HCT116 (cell line): ENCODE results near the gene NTRK3. TPM values are rescaled to one million over a fixed set of nuclear protein-coding genes. Genes with fewer than 3 reads are reported as not detected.

ENCODE experiments used
- ATAC-seq: fragments of 200-7000 bp; cut with Tn5 transposase; 2 replicates; pipeline ENCODE4 v1.9.1; 2020; ENCODE audit warnings: mild to moderate bottlenecking, moderate library complexity
- BruUV-seq: library from RNA; stranded (reverse); fragments of 400-500 nt; replicated peaks from 2 replicates; lab custom pipeline; 2021; lab: Mats Ljungman, UMichigan
- CTCF ChIA-PET: fragments of 300-600 bp; sonication (Branson Sonifier 250); formaldehyde crosslinking; loops from one replicate; lab custom pipeline; 2021; ENCODE audit warnings: antibody characterized with exemption; lab: Charles Lee
- POLR2A ChIA-PET: fragments of 300-600, 350-600 bp; sonication (Branson Sonifier 250); formaldehyde crosslinking; loops from one replicate; lab custom pipeline; 2021; ENCODE audit warnings: antibody characterized with exemption; lab: Charles Lee
- RAD21 ChIA-PET, 2 experiments: fragments of 300-600 bp; sonication (Branson Sonifier 250); formaldehyde crosslinking; loops; one replicate each; lab custom pipeline; 2023; ENCODE audit warnings: low total read pairs in 2 of 2; ENCODE audit not compliant: uncharacterized antibody in 2 of 2, unreplicated experiment in 2 of 2, low non-redundant PET in 1 of 2; lab: Charles Lee
- DNase-seq: peaks from one replicate; pipeline ENCODE4 v3.0.0-alpha.2; 2010; ENCODE audit warnings: low read depth, low spot score
- H2AFZ ChIP-seq: fragments of 200-600 bp; shearing (Covaris generic), sonication (generic); 2 replicates; pipeline ENCODE4 v1.6.1; 2017; ENCODE audit warnings: low read depth, mixed run types, mixed read lengths, antibody characterized with exemption, low read length; ENCODE audit not compliant: poor library complexity, severe bottlenecking
- H3K27ac ChIP-seq: 2 replicates; pipeline ENCODE4 v1.5.1; 2012; ENCODE audit warnings: low read depth, low read length
- H3K27me3 ChIP-seq: fragments of 200-600 bp; sonication (generic); 2 replicates; pipeline ENCODE4 v1.6.1; 2016; ENCODE audit warnings: mixed run types, low read length, mixed read lengths; ENCODE audit not compliant: insufficient read depth
- H3K36me3 ChIP-seq, 2 experiments: fragments of 200-500 bp in 1 of 2; fragments of 200-600 bp in 1 of 2; sonication (Bioruptor generic) in 1 of 2; sonication (generic) in 1 of 2; 2 replicates each; pipeline versions ENCODE4 v1.5.1 to v1.6.1; 2014 to 2016; ENCODE audit warnings: low read length in 2 of 2, inconsistent platforms in 1 of 2, mixed read lengths in 1 of 2, mixed run types in 1 of 2; ENCODE audit not compliant: insufficient read depth in 2 of 2, control insufficient read depth in 1 of 2
- H3K4me1 ChIP-seq, 2 experiments: fragments of 200-600 bp in 1 of 2; sonication (generic) in 1 of 2; 2 replicates each; pipeline versions ENCODE4 v1.5.1 to v1.6.1; 2012 to 2017; ENCODE audit warnings: low read length in 2 of 2, inconsistent platforms in 1 of 2, mild to moderate bottlenecking in 1 of 2, mixed read lengths in 1 of 2, mixed run types in 1 of 2, moderate library complexity in 1 of 2; ENCODE audit not compliant: insufficient read depth in 2 of 2, control insufficient read depth in 1 of 2
- H3K4me2 ChIP-seq: fragments of 200-600 bp; sonication (generic); 2 replicates; pipeline ENCODE4 v1.6.1; 2017; ENCODE audit warnings: mixed run types, low read length, mixed read lengths
- H3K4me3 ChIP-seq, 2 experiments: fragments of 200-600 bp in 1 of 2; sonication (generic) in 1 of 2; replicated peaks in 1 of 2; 2 replicates each; pipeline ENCODE4 v1.5.1; 2011 to 2016; ENCODE audit warnings: low read length in 2 of 2, control low read depth in 1 of 2, low read depth in 1 of 2, mild to moderate bottlenecking in 1 of 2, mixed read lengths in 1 of 2, mixed run types in 1 of 2
- H3K79me2 ChIP-seq: fragments of 200-600 bp; sonication (generic); 2 replicates; pipeline ENCODE4 v1.6.1; 2017; ENCODE audit warnings: mild to moderate bottlenecking, mixed run types, low read length, moderate library complexity, mixed read lengths; ENCODE audit not compliant: insufficient read depth
- H3K9ac ChIP-seq: fragments of 200-600 bp; sonication (generic); 2 replicates; pipeline ENCODE4 v1.6.1; 2016; ENCODE audit warnings: low read length, mixed read lengths
- H3K9me2 ChIP-seq: fragments of 200-600 bp; sonication (generic), shearing (Covaris generic); 2 replicates; pipeline ENCODE4 v1.6.1; 2017; ENCODE audit warnings: mixed run types, mild to moderate bottlenecking, moderate library complexity; ENCODE audit not compliant: insufficient read depth
- H3K9me3 ChIP-seq, 2 experiments: fragments of 200-500 bp in 1 of 2; fragments of 200-600 bp in 1 of 2; sonication (Bioruptor generic) in 1 of 2; sonication (generic) in 1 of 2; 2 replicates each; pipeline ENCODE4 v1.6.1; 2014 to 2017; ENCODE audit warnings: low read length in 2 of 2, mixed read lengths in 2 of 2, inconsistent platforms in 1 of 2, low read depth in 1 of 2, mild to moderate bottlenecking in 1 of 2, mixed run types in 1 of 2, moderate library complexity in 1 of 2; ENCODE audit not compliant: control insufficient read depth in 1 of 2, insufficient read depth in 1 of 2
- H4K20me1 ChIP-seq: fragments of 200-600 bp; sonication (generic), shearing (Covaris generic); 2 replicates; pipeline ENCODE4 v1.6.1; 2017; ENCODE audit warnings: mixed run types, mild to moderate bottlenecking, moderate library complexity; ENCODE audit not compliant: insufficient read depth
- SIN3A ChIP-seq: IDR thresholded peaks from 2 replicates; pipeline ENCODE4 v1.6.1; 2012; ENCODE audit warnings: low read depth
- SRF ChIP-seq: IDR thresholded peaks from 2 replicates; pipeline ENCODE4 v1.6.1; 2012; ENCODE audit warnings: low read depth
- YY1 ChIP-seq: IDR thresholded peaks from 2 replicates; pipeline ENCODE4 v1.6.1; 2011; ENCODE audit warnings: low read length, low read depth, moderate library complexity, mild to moderate bottlenecking; ENCODE audit not compliant: insufficient replicate concordance; ENCODE audit errors: extremely low read depth
- ZFX ChIP-seq: fragments of 450-650 bp; IDR thresholded peaks from 2 replicates; pipeline ENCODE4 v1.6.1; 2017
- ZNF274 ChIP-seq: fragments of 200-500 bp; sonication (Bioruptor generic); IDR thresholded peaks from 2 replicates; pipeline ENCODE4 v1.6.1; 2014; ENCODE audit warnings: mild to moderate bottlenecking, low read depth, low read length, inconsistent platforms
- intact Hi-C: fragments of 100-400 bp; cut with micrococcal nuclease; formaldehyde crosslinking; loops from 2 replicates; pipeline ENCODE4 v1.10.0; 2022
- total RNA-seq: library from RNA; stranded (reverse); gene quantifications from one replicate; pipeline ENCODE4 v1.2.1, GENCODE V29; 2021; ENCODE audit not compliant: unreplicated experiment
- TF ChIP-seq, protein P1 (sequence below): IDR thresholded peaks from 2 replicates; pipeline ENCODE4 v1.6.1; 2011; ENCODE audit warnings: mild to moderate bottlenecking, low read length, moderate library complexity; ENCODE audit not compliant: insufficient replicate concordance; ENCODE audit errors: extremely low read depth
- TF ChIP-seq, protein P2 (sequence below): IDR thresholded peaks from 2 replicates; pipeline ENCODE4 v1.6.1; 2012; ENCODE audit warnings: low read depth

NTRK3 gene
- total RNA-seq, 1 experiment from 2014 or later: not detected

DNA sequence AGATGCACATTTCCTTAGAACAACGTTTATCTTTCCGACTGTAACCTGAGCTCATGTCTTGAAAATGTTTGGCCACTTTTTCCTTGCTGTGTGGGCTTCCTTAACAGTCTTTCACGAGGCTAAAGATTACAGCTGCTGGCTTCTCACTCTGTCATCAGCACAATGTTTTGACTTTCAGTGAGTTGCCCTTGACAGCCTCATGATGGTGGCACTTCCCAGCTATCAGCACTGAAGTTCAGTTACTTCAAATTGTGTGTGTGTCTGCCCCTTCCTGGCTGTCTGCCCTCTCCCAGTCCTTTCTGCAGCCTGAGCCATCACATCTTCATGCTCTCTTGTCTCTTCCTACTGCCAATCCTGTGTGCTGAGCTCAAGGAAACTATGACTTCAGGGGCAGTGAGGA, 152.2 kb downstream of the NTRK3 start:
- RAD21 ChIA-PET: no interaction called here
- H3K9me3 ChIP-seq: no peaks in the 10 kb centered on the region
- H3K4me2 ChIP-seq: no peak overlapping the region
- H3K9ac ChIP-seq: no peak overlapping the region
- POLR2A ChIA-PET: no interaction called here
- intact Hi-C loops: no loop called here
- H3K9me2 ChIP-seq: no peaks in the 10 kb centered on the region
- CTCF ChIA-PET: no interaction called here
- DNase-seq (no peak), ATAC-seq (no peak)
- no peak overlapping the region for H3K27ac ChIP-seq
- TF ChIP-seq YY1 (no peak), ZNF274 (no peak), ZFX (no peak), SRF (no peak), SIN3A (no peak)
- TF ChIP-seq, protein P1, sequence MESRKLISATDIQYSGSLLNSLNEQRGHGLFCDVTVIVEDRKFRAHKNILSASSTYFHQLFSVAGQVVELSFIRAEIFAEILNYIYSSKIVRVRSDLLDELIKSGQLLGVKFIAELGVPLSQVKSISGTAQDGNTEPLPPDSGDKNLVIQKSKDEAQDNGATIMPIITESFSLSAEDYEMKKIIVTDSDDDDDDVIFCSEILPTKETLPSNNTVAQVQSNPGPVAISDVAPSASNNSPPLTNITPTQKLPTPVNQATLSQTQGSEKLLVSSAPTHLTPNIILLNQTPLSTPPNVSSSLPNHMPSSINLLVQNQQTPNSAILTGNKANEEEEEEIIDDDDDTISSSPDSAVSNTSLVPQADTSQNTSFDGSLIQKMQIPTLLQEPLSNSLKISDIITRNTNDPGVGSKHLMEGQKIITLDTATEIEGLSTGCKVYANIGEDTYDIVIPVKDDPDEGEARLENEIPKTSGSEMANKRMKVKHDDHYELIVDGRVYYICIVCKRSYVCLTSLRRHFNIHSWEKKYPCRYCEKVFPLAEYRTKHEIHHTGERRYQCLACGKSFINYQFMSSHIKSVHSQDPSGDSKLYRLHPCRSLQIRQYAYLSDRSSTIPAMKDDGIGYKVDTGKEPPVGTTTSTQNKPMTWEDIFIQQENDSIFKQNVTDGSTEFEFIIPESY: no peak
- TF ChIP-seq, protein P2, sequence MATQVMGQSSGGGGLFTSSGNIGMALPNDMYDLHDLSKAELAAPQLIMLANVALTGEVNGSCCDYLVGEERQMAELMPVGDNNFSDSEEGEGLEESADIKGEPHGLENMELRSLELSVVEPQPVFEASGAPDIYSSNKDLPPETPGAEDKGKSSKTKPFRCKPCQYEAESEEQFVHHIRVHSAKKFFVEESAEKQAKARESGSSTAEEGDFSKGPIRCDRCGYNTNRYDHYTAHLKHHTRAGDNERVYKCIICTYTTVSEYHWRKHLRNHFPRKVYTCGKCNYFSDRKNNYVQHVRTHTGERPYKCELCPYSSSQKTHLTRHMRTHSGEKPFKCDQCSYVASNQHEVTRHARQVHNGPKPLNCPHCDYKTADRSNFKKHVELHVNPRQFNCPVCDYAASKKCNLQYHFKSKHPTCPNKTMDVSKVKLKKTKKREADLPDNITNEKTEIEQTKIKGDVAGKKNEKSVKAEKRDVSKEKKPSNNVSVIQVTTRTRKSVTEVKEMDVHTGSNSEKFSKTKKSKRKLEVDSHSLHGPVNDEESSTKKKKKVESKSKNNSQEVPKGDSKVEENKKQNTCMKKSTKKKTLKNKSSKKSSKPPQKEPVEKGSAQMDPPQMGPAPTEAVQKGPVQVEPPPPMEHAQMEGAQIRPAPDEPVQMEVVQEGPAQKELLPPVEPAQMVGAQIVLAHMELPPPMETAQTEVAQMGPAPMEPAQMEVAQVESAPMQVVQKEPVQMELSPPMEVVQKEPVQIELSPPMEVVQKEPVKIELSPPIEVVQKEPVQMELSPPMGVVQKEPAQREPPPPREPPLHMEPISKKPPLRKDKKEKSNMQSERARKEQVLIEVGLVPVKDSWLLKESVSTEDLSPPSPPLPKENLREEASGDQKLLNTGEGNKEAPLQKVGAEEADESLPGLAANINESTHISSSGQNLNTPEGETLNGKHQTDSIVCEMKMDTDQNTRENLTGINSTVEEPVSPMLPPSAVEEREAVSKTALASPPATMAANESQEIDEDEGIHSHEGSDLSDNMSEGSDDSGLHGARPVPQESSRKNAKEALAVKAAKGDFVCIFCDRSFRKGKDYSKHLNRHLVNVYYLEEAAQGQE: no peak
- TF ChIP-seq, all 23 proteins: peak for 0
- H4K20me1 ChIP-seq: no peaks in the 10 kb centered on the region
- no peaks in the 10 kb centered on the region for H3K79me2 ChIP-seq
- no peak overlapping the region for H2AFZ ChIP-seq
- no peaks in the 10 kb centered on the region for H3K4me1 ChIP-seq
- BruUV-seq: no TSS peak
- no peak overlapping the region for H3K4me3 ChIP-seq
- H3K36me3 ChIP-seq: no peaks in the 10 kb centered on the region
- H3K27me3 ChIP-seq: no peaks in the 10 kb centered on the region
